Activated CD8-positive, alpha-beta memory T cell treated with anti-CD3 and anti-CD28 coated beads for 36 hours (primary cell): ENCODE data around the gene OR8J1. TPM values are rescaled to one million over a fixed set of nuclear protein-coding genes. Genes with fewer than 3 reads are reported as not detected.
"Not testable (repeated sequence)": the region's sequence is repeated elsewhere in the genome, so short reads cannot be mapped to it uniquely, and the experiment has no call there.

Source experiments
- CTCF ChIA-PET: fragments of 350-600 bp; sonication (Branson Sonifier 250); formaldehyde crosslinking; loops from one replicate; lab custom pipeline; 2021; ENCODE audit warnings: antibody characterized with exemption; lab: Charles Lee
- POLR2A ChIA-PET: fragments of 350-600 bp; sonication (Branson Sonifier 250); formaldehyde crosslinking; loops from one replicate; lab custom pipeline; 2021; ENCODE audit warnings: antibody characterized with exemption; lab: Charles Lee
- total RNA-seq, 2 experiments: library from RNA; stranded (reverse); gene quantifications; one replicate each; pipeline ENCODE4 v1.2.3, GENCODE V29; 2021

The OR8J1 gene, protein sequence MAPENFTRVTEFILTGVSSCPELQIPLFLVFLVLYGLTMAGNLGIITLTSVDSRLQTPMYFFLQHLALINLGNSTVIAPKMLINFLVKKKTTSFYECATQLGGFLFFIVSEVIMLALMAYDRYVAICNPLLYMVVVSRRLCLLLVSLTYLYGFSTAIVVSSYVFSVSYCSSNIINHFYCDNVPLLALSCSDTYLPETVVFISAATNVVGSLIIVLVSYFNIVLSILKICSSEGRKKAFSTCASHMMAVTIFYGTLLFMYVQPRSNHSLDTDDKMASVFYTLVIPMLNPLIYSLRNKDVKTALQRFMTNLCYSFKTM
- not detected for total RNA-seq

DNA sequence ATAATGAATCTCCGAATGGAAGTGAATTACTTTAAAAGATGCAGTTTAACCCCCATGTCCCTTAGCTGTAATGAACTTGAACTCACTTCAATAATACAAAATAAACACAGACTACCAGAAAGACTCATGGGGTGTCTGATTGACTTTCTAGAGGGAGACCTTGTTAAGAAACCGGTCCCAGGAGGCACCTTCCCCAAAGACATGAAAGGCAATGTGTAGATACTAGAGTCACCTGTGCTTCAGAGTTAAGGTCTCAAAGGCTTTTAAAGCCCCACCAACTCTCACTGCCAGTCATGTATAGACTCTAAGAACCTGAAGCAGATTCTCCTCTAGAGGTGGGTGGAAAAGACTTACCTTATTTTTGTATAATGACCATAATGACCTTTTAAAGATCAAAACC lies at the start of gene OR8J1:
Gene OR8J1 (plus strand): TSS at position 301 of the 400 bp plus-strand sequence. CDS start 5,956 bp downstream, outside the sequence.
- POLR2A ChIA-PET = no interaction called here
- CTCF ChIA-PET = no interaction called here

DNA sequence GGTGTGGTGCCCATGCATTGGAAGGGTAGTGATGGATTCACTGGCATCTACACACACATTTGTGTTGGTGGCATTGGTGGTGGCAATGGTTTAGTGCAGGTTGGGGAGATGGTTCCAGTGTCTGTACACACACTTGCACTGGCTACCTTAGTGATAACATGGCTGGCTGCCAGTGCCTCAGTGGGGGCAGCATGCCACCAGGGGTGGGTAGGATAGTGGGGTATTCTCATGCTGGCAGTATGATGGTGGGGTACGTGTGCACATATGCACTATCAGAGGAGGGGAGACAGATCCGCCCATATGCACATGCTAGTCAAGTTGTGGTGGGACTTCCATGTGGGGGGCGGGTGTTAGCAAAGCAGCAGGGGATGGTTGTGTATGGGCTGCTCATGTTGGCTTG lies 46.3 kb upstream of the OR8J1 start:
- ChIA-PET POLR2A (no interaction called here), CTCF (no interaction called here)

DNA sequence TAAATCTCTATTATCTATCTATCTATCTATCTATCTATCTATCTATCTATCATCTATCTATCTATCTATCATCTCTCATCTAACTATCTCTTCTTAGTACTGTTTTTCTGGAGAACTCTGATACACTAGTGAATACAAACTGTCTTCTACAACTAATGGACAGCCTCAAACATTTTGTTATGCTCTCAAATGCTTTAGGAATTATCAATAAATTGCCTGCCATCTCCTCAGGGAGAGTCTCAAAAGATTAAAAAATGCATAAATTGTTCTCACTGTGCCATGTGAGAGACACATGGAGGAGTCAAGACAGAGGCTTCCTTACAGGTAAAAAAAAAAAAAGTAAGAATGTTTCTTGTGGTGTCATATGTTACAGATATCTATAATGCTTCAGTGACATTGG lies 39.2 kb upstream of the OR8J1 start, which contains the start of gene OR8K3:
Gene OR8K3 (plus strand): TSS at position 301 of the 400 bp plus-strand sequence. CDS start 3,163 bp downstream, outside the sequence.
- CTCF ChIA-PET = no interaction called here

DNA sequence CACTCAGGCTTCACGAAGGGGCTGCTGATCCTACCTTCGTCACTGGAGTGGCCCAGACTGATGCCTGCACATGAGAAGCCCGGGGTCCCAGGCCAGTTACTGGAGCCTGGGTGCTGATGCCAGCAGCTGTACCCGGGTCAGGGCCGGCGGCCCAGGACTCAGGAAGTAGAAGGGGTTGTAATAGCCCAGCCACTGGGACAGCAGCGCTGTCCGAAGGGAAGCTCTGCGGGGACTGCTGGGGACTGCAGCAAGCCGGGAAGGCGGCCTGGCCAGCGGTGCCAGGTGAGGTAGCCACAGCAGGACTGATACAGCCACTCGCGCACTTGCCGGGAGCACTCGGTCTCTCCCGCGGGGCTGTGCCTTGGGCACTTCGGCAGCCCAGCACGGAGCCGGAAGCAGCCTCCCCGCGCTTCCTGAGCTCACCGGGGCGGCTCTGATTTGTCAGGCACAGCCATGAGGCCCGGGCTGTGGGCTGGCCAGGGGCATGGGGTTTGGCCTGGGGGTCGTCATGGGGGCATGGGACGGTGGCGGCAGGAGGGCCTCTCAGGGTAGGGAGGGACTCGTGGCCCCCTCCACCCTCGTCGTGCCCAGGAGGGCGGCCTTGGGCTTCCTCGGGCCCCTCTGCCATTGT lies 22.1 kb upstream of the OR8J1 start:
- ChIA-PET POLR2A (no interaction called here), CTCF (no interaction called here)

More for the DNA sequence above, 39.2 kb upstream of the OR8J1 start, which contains the start of gene OR8K3:
- POLR2A ChIA-PET = no interaction called here

DNA sequence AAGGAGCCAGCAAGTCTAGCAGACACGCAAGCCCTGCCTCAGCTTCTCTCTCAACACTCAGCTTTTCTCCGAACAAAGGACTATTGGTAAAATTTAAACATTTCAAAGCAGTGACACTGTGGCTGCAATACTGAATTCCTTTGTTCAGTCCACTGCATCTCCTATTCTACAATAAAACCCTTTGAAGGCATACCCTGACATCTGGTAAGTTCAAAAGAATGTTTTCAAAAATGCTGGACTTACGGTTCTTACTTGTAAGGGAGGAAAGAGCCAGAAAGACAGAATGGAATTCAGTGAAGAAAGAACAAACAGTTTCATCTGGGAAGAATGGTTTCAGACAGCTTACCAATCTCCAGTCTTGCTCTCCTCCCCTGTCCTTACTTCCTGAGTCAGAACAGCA lies 20.9 kb upstream of the OR8J1 start:
- POLR2A ChIA-PET = no interaction called here
- CTCF ChIA-PET = no interaction called here

DNA sequence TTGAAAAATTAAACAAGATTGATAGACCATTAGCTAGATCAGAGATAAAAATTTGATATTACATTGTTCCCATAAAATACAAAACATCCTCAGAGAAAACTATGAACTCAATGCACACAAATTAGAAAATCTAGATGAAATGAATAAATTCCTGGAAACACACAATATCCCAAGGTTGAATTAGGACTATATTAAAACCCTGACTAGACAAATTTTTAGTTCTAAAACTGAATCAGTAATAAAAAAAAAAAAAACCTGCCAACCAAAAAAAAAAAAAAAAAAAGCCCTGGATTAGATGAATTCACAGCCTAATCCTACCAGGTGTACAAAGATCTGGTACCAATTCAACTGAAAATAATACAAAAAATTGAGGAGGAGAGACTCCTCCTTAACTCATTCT lies 13.8 kb upstream of the OR8J1 start:
- POLR2A ChIA-PET = no interaction called here

DNA sequence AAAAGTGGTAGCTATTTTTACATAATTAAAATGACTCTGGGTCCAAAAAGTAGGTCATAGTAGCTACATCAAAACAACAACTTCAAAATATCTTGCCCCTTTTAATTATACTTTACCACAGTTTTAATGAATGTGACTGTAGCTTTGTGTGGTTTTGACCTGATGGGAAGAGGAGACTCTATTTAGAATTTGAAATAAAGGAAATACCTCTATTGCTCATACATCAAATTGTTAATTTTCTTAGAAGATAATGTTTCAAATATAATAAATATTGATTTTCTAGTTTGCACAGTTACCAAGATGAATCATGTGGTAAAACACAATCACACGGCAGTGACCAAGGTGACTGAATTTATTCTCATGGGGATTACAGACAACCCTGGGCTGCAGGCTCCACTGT lies 8.4 kb upstream of the OR8J1 start, which contains the start of gene OR8K1:
Gene OR8K1 (plus strand): TSS at position 301 of the 400 bp plus-strand sequence. CDS start 0 bp downstream, at position 301.
- CTCF ChIA-PET = no interaction called here
- POLR2A ChIA-PET = no interaction called here

More for the DNA sequence above, 13.8 kb upstream of the OR8J1 start:
- CTCF ChIA-PET = no interaction called here

DNA sequence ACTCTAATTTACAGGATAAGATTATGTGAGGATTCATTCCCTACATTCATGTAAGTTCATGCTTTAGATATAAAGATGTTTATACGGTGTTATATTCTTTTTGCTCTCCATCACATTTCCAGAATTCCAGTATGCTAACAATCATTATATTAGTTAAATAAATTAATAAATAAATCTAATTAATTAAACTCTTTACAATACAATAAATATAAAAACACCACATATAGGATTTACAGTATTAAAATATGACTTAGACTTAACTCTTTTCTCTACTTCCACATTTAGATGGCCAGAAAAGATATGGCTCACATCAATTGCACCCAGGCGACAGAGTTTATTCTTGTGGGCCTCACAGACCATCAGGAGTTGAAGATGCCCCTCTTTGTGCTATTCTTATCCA lies 21.2 kb downstream of the OR8J1 start, which contains the start of gene OR8U1:
Gene OR8U1 (plus strand): TSS at position 301 of the 400 bp plus-strand sequence. CDS start 0 bp downstream, at position 301.
- POLR2A ChIA-PET = no interaction called here
- CTCF ChIA-PET = no interaction called here

DNA sequence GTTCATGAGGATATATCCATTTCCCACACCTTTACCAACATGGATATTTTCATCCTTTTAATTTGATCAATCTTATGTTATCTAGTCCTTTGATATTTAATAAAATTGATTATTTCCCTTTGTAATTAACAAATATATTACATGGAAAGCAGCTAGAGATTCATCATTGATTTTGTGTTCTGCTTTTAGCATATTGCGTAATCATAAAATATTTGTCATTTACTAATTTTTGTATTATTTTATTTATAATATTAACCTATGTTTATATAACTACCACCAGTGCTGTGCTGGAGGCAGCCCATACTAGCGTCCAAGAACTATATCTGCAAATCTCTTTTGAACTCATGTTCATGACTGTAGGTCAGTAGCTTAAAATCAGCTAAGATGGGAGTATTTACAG lies 26.0 kb downstream of the OR8J1 start:
- POLR2A ChIA-PET = no interaction called here

DNA sequence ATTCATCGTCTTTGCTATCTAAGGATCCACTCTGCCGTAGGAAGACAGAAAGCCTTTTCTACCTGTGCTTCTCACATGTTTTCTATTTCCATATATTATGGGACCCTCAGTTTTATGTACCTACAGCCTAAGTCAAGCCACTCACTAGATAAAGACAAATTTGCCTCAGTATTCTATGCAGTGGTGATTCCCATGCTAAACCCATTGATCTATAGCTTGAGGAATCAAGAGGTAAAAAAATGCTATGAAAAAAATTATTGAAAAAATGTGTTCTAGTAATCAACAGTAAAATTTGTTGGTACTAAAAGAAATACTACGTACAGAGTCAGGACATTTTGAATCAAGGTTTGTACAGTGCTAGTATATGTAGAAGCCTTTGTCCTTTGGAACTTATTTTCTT lies 40.3 kb downstream of the OR8J1 start:
- CTCF ChIA-PET = no interaction called here
- POLR2A ChIA-PET = no interaction called here

More for the DNA sequence above, 26.0 kb downstream of the OR8J1 start:
- CTCF ChIA-PET = no interaction called here

DNA sequence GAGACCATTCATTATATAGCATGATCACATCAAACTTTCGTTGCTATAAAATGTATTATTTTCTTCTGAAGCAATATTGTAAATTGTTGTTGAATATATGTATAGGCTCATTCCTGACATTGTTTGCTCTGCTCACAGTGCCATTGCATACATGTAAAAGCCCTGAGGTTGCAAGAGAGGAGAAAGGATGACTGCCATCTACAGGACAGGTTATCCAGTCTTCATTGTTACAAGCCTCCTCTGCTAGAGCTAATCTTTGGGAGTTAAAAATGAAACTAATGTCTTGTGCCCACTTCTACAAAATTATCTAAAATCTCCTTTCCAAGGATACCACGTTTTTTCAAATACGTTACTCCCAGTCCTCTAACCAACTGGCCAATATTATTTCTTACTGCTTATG lies 42.0 kb downstream of the OR8J1 start:
- ChIA-PET POLR2A (no interaction called here), CTCF (no interaction called here)

DNA sequence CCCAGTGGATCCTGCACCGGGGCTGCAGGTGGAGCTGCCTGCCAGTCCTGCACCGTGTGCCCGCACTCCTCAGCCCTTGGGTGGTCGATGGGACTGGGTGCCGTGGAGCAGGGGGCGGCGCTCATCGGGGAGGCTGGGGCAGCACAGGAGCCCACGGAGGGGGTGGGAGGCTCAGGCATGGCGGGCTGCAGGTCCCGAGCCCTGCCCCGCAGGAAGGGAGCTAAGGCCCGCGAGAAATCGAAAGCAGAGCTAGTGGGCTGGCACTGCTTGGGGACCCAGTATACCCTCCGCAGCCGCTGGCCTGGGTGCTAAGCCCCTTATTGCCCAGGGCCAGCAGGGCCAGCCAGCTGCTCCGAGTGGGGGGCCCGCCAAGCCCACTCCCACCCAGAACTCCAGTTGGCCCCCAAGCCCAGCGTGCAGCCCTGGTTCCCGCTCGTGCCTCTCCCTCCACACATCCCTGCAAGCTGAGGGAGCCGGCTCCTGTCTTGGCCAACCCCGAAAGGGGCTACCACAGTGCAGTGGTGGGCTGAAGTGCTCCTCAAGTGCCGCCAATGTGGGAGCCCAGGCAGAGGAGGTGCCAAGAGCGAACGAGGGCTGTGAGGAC lies 47.9 kb downstream of the OR8J1 start:
- POLR2A ChIA-PET, CTCF ChIA-PET: not testable (repeated sequence)

DNA sequence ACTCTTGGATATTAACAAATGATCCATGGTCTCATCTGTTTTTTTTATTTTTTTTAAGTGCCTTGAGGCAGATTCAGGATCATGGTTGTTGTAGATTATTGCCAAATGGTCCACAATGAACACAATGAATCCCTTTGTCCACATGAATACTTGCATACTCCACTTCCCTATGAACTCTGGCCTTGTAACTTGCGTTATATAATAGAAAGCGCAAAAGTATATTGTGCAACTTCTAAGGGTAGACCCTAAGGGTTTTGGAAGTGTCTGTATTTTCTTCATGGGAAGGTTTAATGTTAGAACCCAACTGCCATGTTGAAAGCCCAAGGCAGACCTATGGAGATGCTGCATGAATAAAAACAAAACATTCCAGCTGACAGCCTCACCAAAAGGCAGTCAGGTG lies 50.3 kb downstream of the OR8J1 start:
- CTCF ChIA-PET = no interaction called here

DNA sequence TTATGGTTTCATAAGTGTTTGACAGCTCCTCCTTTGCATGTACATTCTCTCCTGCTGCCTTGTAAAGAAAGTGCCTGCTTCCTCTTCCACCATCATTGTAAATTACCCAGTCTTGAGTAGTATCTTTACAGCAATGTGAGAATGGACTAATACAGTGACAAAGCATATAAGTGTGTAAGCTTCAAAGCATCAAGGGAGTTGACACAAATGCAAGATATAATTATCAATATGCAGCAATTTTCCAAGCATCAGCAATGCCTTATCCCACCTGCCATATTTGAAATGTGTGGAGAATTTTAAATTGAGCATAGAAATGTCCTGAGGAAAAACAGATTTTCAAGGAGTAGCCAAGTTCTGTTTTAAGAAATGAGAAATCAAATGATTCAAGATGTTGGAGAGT lies 56.7 kb downstream of the OR8J1 start:
- POLR2A ChIA-PET = no interaction called here
- CTCF ChIA-PET = no interaction called here

More for the DNA sequence above, 50.3 kb downstream of the OR8J1 start:
- POLR2A ChIA-PET = no interaction called here

Other genes starting within 250 kb of the OR8J1 start
- gene OR8H3, start 231.9 kb upstream of the OR8J1 start, total RNA-seq = not detected
- not detected for gene OR8J3, start 214.1 kb upstream of the OR8J1 start, total RNA-seq
- not detected for gene OR8K5, start 194.0 kb upstream of the OR8J1 start, total RNA-seq
- not detected for gene OR5J2, start 177.7 kb upstream of the OR8J1 start, total RNA-seq
- gene OR5T2, start 120.0 kb upstream of the OR8J1 start, total RNA-seq = not detected
- gene OR5T3, start 102.0 kb upstream of the OR8J1 start, total RNA-seq = not detected
- not detected for gene OR5T1, start 80.1 kb upstream of the OR8J1 start, total RNA-seq
- not detected for gene OR8H1, start 62.0 kb upstream of the OR8J1 start, total RNA-seq
- gene OR8K3, start 39.1 kb upstream of the OR8J1 start, total RNA-seq = not detected
- gene OR8K1, start 8.3 kb upstream of the OR8J1 start, total RNA-seq = not detected
- gene OR8U1, start 21.3 kb downstream of the OR8J1 start, total RNA-seq = not detected
- gene OR5AL1, start 58.4 kb downstream of the OR8J1 start, total RNA-seq = not detected
- gene OR5M3, start 119.1 kb downstream of the OR8J1 start, total RNA-seq = not detected
- not detected for gene OR5M8, start 137.1 kb downstream of the OR8J1 start, total RNA-seq
- gene OR5M11, start 189.0 kb downstream of the OR8J1 start, total RNA-seq = not detected
- not detected for gene OR5M10, start 223.4 kb downstream of the OR8J1 start, total RNA-seq